K562 (cell line): ENCODE data around the gene PSMD8. TPM values are rescaled to one million over a fixed set of nuclear protein-coding genes. Genes with fewer than 3 reads are reported as not detected.

Experiments
- ARID2 ChIP-seq: fragments of 450-650 bp; IDR thresholded peaks from 2 replicates; pipeline ENCODE4 v1.6.1; 2017; ENCODE audit warnings: antibody characterized with exemption, mild to moderate bottlenecking
- DEAF1 ChIP-seq: fragments of 450-650 bp; formaldehyde crosslinking; IDR thresholded peaks from 2 replicates; pipeline ENCODE4 v1.4.0; 2020; ENCODE audit warnings: mild to moderate bottlenecking, moderate library complexity
- GABPB1 ChIP-seq: sonication (generic); formaldehyde crosslinking; IDR thresholded peaks from 2 replicates; pipeline ENCODE4 v1.8.0; 2022; ENCODE audit warnings: mild to moderate bottlenecking, missing genetic modification reagents
- HIVEP1 ChIP-seq: fragments of 250-450 bp; sonication (Bioruptor Pico); IDR thresholded peaks from 2 replicates; pipeline ENCODE4 v1.4.0; 2020; ENCODE audit warnings: mild to moderate bottlenecking
- HNRNPUL1 ChIP-seq: fragments of 200-400 bp; formaldehyde crosslinking; IDR thresholded peaks from 2 replicates; pipeline ENCODE4 v1.6.1; 2017; ENCODE audit warnings: low read length
- HSF4 ChIP-seq: fragments of 250-450 bp; sonication (Bioruptor Pico); IDR thresholded peaks from 2 replicates; pipeline ENCODE4 v2.1.2; 2022; ENCODE audit warnings: mild to moderate bottlenecking, moderate library complexity, borderline replicate concordance
- ILK ChIP-seq: fragments of 450-650 bp; IDR thresholded peaks from 2 replicates; pipeline ENCODE4 v1.6.1; 2016; ENCODE audit warnings: missing genetic modification characterization, low read depth, mild to moderate bottlenecking, missing compliant biosample characterization, moderate library complexity, borderline replicate concordance
- NFE2L1 ChIP-seq: fragments of 450-650 bp; IDR thresholded peaks from 2 replicates; pipeline ENCODE4 v1.6.1; 2016; ENCODE audit warnings: missing genetic modification characterization, low read depth, mild to moderate bottlenecking, missing compliant biosample characterization, moderate library complexity, borderline replicate concordance
- NR1H2 ChIP-seq: sonication (generic); formaldehyde crosslinking; IDR thresholded peaks from 2 replicates; pipeline ENCODE4 v1.4.0; 2020; ENCODE audit warnings: mild to moderate bottlenecking, missing genetic modification reagents
- NR4A1 ChIP-seq, 2 experiments: fragments of 250-450 bp in 1 of 2; fragments of 450-650 bp in 1 of 2; sonication (Bioruptor Pico) in 1 of 2; IDR thresholded peaks; 2 replicates each; pipeline versions ENCODE4 v1.4.0 to v1.6.1; 2016 to 2020; ENCODE audit warnings: mild to moderate bottlenecking in 2 of 2, missing compliant biosample characterization in 1 of 2, missing genetic modification characterization in 1 of 2, moderate library complexity in 1 of 2
- POLR2H ChIP-seq: IDR thresholded peaks from 2 replicates; pipeline ENCODE4 v1.6.1; 2016; ENCODE audit warnings: missing genetic modification characterization, low read depth, mild to moderate bottlenecking, control low read depth, missing compliant biosample characterization, moderate library complexity
- SMARCB1 ChIP-seq: IDR thresholded peaks from 2 replicates; pipeline ENCODE4 v1.6.1; 2011; ENCODE audit warnings: improper control_type of control experiment, low read depth; ENCODE audit not compliant: insufficient read length
- SOX6 ChIP-seq: fragments of 450-650 bp; IDR thresholded peaks from 2 replicates; pipeline ENCODE4 v1.6.1; 2014; ENCODE audit warnings: mild to moderate bottlenecking
- TAL1 ChIP-seq: fragments of 450-650 bp; IDR thresholded peaks from 2 replicates; pipeline ENCODE4 v1.6.1; 2016; ENCODE audit warnings: mild to moderate bottlenecking
- THRB ChIP-seq: fragments of 450-650 bp; formaldehyde crosslinking; conservative IDR thresholded peaks from 2 replicates; pipeline ENCODE4 v1.4.0; 2022; ENCODE audit warnings: mild to moderate bottlenecking, missing genetic modification characterization
- WHSC1 ChIP-seq: IDR thresholded peaks from one replicate; pipeline ENCODE4 v1.6.1; 2012; ENCODE audit warnings: low read length, control low read depth, inconsistent platforms
- XRCC4 ChIP-seq: IDR thresholded peaks from one replicate; pipeline ENCODE4 v1.6.1; 2011; ENCODE audit not compliant: insufficient read depth, insufficient read length; ENCODE audit errors: extremely low read depth
- ZMIZ1 ChIP-seq, 2 experiments: fragments of 150-350 bp in 1 of 2; IDR thresholded peaks; 2 replicates each; pipeline ENCODE4 v1.6.1; 2012 to 2016; ENCODE audit warnings: low read depth in 2 of 2, low read length in 2 of 2, mild to moderate bottlenecking in 1 of 2, moderate library complexity in 1 of 2
- ZNF134 ChIP-seq: fragments of 250-450 bp; sonication (Bioruptor Pico); conservative IDR thresholded peaks from 2 replicates; pipeline ENCODE4 v1.4.0; 2020
- ZNF316 ChIP-seq: fragments of 450-650 bp; IDR thresholded peaks from 2 replicates; pipeline ENCODE4 v1.6.1; 2016
- ZNF57 ChIP-seq: fragments of 450-650 bp; formaldehyde crosslinking; IDR thresholded peaks from 2 replicates; pipeline ENCODE4 v1.4.0; 2020; ENCODE audit warnings: mild to moderate bottlenecking, moderate library complexity
- polyA plus RNA-seq, 8 experiments: library from polyadenylated mRNA; depleted of rRNA in 4 of 8; stranded (reverse) in 5 of 8; unstranded in 3 of 8; fragments of >200 nt; fragmentation: Nextera tagmentation in 2 of 8; fragmentation: Illumina TruSeq in 1 of 8; extraction: Ambion mirVana in 2 of 8; extraction: Trizol in 1 of 8; gene quantifications; 2 replicates each; pipeline versions ENCODE4 v1.2.1 to v1.2.3, GENCODE V29; 2011 to 2014; ENCODE audit warnings: inconsistent platforms in 1 of 8, missing spikeins in 1 of 8
- total RNA-seq, 7 experiments: library from RNA; depleted of rRNA in 6 of 7; stranded (reverse); fragments of >200 nt in 6 of 7; fragmentation: Illumina TruSeq in 2 of 7; extraction: Trizol in 2 of 7; gene quantifications; 2 replicates each; pipeline versions ENCODE4 v1.2.1 to v1.2.3, GENCODE V29; 2011 to 2021; ENCODE audit warnings: low replicate concordance in 1 of 7

Gene PSMD8
- total and polyA plus RNA-seq, 9 of the 15 experiments (the other 6 are each of a cell fraction or from before 2014, with no cell fraction given): 130 to 583 (median 315) TPM

GRCh38 chr19:38336638-38337359 is 37.6 kb upstream of the PSMD8 start (continued):
- TF ChIP-seq ZMIZ1 (IDR thresholded peaks at IDR 0.05; ENCODE audit: low read depth in 2 of 2, low read length in 2 of 2): no peak
- no peak for TF ChIP-seq WHSC1
- no peak for TF ChIP-seq TAL1
- TF ChIP-seq DEAF1: no peak
- no peak for TF ChIP-seq SMARCB1
- no peak for TF ChIP-seq ZNF57 (CRISPR knock-in tag)
- no peak for TF ChIP-seq POLR2H (tag)
- no peak for TF ChIP-seq ZNF134
- no peak for TF ChIP-seq ILK (tag)
- no peak for TF ChIP-seq HNRNPUL1
- no peak for TF ChIP-seq NR1H2 (CRISPR knock-in tag)
- peak; percentile 62; the same call in 1 of the 2 replicates for TF ChIP-seq ZNF316
- TF ChIP-seq XRCC4: no peak
- no peak for TF ChIP-seq HIVEP1 (CRISPR knock-in tag)
- TF ChIP-seq NFE2L1 (tag): no peak
- TF ChIP-seq HSF4 (CRISPR knock-in tag): no peak
- no peak; the same call in 1 of the 2 replicates for TF ChIP-seq GABPB1 (CRISPR knock-in tag)
- no peak for TF ChIP-seq ARID2
- TF ChIP-seq THRB: peak; percentile 76; the same call in 1 of the 2 replicates
- no peak for TF ChIP-seq NR4A1 (CRISPR knock-in tag; IDR thresholded peaks at IDR 0.05)
- TF ChIP-seq NR4A1 (tag; IDR thresholded peaks at IDR 0.05): no peak
- TF ChIP-seq SOX6: no peak
